Naive thymus-derived CD4-positive, alpha-beta T cell (primary cell): Measurements from ENCODE around the gene MED12L. TPM values are rescaled to one million over a fixed set of nuclear protein-coding genes. Genes with fewer than 3 reads are reported as not detected.

Experiments used
- ATAC-seq: fragments of 150-1000 bp; cut with Tn5 transposase; 2 replicates; pipeline ENCODE4 v1.10.0; 2021; ENCODE audit warnings: mild to moderate bottlenecking, moderate library complexity
- CTCF ChIA-PET: fragments of 350-600 bp; sonication (Branson Sonifier 250); formaldehyde crosslinking; loops from one replicate; lab custom pipeline; 2021; ENCODE audit warnings: antibody characterized with exemption; lab: Charles Lee
- POLR2A ChIA-PET: fragments of 350-600 bp; sonication (Branson Sonifier 250); formaldehyde crosslinking; loops from one replicate; lab custom pipeline; 2021; ENCODE audit warnings: antibody characterized with exemption, inconsistent platforms; lab: Charles Lee
- DNase-seq, 9 donors: peaks; one replicate each; pipeline versions ENCODE4 v3.0.0 to v3.0.0-alpha.2; 2020 to 2022; ENCODE audit warnings: mixed read lengths in 1 of 9
- H3K27ac ChIP-seq: one replicate; pipeline ENCODE4 v1.7.0; 2013; ENCODE audit warnings: mild to moderate bottlenecking, low read depth, low read length, moderate library complexity
- H3K27me3 ChIP-seq, 2 donors: one replicate each; pipeline ENCODE4 v1.7.0; 2013; ENCODE audit warnings: low read length in 2 of 2, mild to moderate bottlenecking in 2 of 2, moderate library complexity in 2 of 2; ENCODE audit not compliant: control insufficient read depth in 2 of 2, insufficient read depth in 2 of 2
- H3K36me3 ChIP-seq, 3 experiments: 1 replicate in 2 of 3; 2 replicates in 1 of 3; pipeline ENCODE4 v1.7.0; 2013; ENCODE audit warnings: low read length in 3 of 3, mild to moderate bottlenecking in 3 of 3, moderate library complexity in 1 of 3; ENCODE audit not compliant: insufficient read depth in 3 of 3, control insufficient read depth in 2 of 3
- H3K4me1 ChIP-seq, 2 donors: one replicate each; pipeline ENCODE4 v1.7.0; 2013; ENCODE audit warnings: low read length in 2 of 2, mild to moderate bottlenecking in 2 of 2, moderate library complexity in 1 of 2; ENCODE audit not compliant: control insufficient read depth in 2 of 2, insufficient read depth in 2 of 2
- H3K4me3 ChIP-seq: 2 replicates; pipeline ENCODE4 v1.7.0; 2013; ENCODE audit warnings: mild to moderate bottlenecking, low read length
- H3K9me3 ChIP-seq, 3 experiments: 1 replicate in 2 of 3; 2 replicates in 1 of 3; pipeline ENCODE4 v1.7.0; 2013; ENCODE audit warnings: low read length in 3 of 3; ENCODE audit not compliant: control insufficient read depth in 2 of 3
- H3K27ac Mint-ChIP-seq, 9 donors: one replicate each; pipeline ENCODE4 v1.8.0; 2020 to 2022; ENCODE audit warnings: mixed read lengths in 9 of 9, mild to moderate bottlenecking in 8 of 9, moderate library complexity in 5 of 9, inconsistent platforms in 2 of 9
- H3K27me3 Mint-ChIP-seq, 5 donors: one replicate each; pipeline ENCODE4 v1.8.0; 2021 to 2022; ENCODE audit warnings: mixed read lengths in 5 of 5, mild to moderate bottlenecking in 1 of 5
- H3K36me3 Mint-ChIP-seq, 5 donors: one replicate each; pipeline ENCODE4 v1.8.0; 2020 to 2022; ENCODE audit warnings: mixed read lengths in 5 of 5, mild to moderate bottlenecking in 3 of 5, inconsistent platforms in 1 of 5
- H3K4me1 Mint-ChIP-seq, 7 donors: one replicate each; pipeline ENCODE4 v1.8.0; 2020 to 2022; ENCODE audit warnings: mixed read lengths in 7 of 7, mild to moderate bottlenecking in 3 of 7, inconsistent platforms in 1 of 7
- H3K4me3 Mint-ChIP-seq, 10 donors: one replicate each; pipeline ENCODE4 v1.8.0; 2020 to 2022; ENCODE audit warnings: mild to moderate bottlenecking in 10 of 10, mixed read lengths in 10 of 10, moderate library complexity in 6 of 10, inconsistent platforms in 2 of 10
- H3K9me3 Mint-ChIP-seq, 11 donors: one replicate each; pipeline ENCODE4 v1.8.0; 2020 to 2022; ENCODE audit warnings: mixed read lengths in 11 of 11, mild to moderate bottlenecking in 4 of 11, inconsistent platforms in 1 of 11, moderate library complexity in 1 of 11
- intact Hi-C, 2 donors: fragments of 100-400 bp; cut with micrococcal nuclease; formaldehyde crosslinking; loops; one replicate each; pipeline ENCODE4 v1.15.1; 2023
- polyA plus RNA-seq, 2 donors: library from polyadenylated mRNA; unstranded; fragments of 300-500 nt; fragmentation: Illumina TruSeq; gene quantifications; one replicate each; pipeline ENCODE4 v1.2.3, GENCODE V29; 2021
- total RNA-seq, 6 experiments: library from RNA in 5 of 6; stranded (reverse) in 5 of 6; gene quantifications; 1 replicate in 5 of 6; 2 replicates in 1 of 6; pipeline ENCODE4 v1.2.3 and lab custom pipeline; 2021 to 2026

Gene MED12L
- total and polyA plus RNA-seq, 7 experiments from 2014 or later = 0.32 to 4.9 (median 0.68) TPM; not detected in 2

DNA sequence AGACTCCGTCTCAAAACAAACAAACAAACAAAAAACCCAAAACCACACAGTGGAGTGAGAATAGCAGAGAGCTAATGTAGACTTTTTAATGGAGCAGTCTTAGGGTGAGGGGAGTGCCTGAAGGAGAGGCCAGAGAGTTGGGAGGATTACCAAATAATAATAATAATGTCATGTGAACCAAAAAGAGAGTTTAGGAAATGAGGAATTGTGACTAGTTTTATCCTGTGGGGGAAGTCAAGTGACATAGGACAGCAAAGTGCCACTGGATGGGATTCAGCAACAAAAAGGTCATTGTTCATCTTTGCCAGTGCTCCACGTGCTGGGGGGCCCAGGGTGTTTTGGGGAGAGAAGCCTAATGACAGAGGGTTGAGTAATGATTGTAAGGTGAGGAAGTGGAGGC lies 218.3 kb downstream of the MED12L start:
- ATAC-seq (no peak), DNase-seq (no peak)
- H3K27me3 ChIP-seq = peaks cover 0 to 2% of the 10 kb centered on the region in 2 donors
- ChIA-PET CTCF (no interaction called here), POLR2A (no interaction called here)
- H3K27ac ChIP-seq = no peak overlapping the region
- H3K4me1 Mint-ChIP-seq = peaks cover 0 to 24% (median 5%) of the 10 kb centered on the region in 7 donors
- H3K4me3 Mint-ChIP-seq = no peak overlapping the region
- no peaks in the 10 kb centered on the region for H3K9me3 Mint-ChIP-seq
- H3K36me3 Mint-ChIP-seq = peaks cover 0 to 2% (median 0%) of the 10 kb centered on the region in 5 donors
- intact Hi-C loops = no loop called here
- H3K27ac Mint-ChIP-seq = no peak overlapping the region
- H3K4me1 ChIP-seq = peaks cover 0 to 11% of the 10 kb centered on the region in 2 donors
- H3K36me3 ChIP-seq = no peaks in the 10 kb centered on the region
- no peak overlapping the region for H3K4me3 ChIP-seq
- no peaks in the 10 kb centered on the region for H3K9me3 ChIP-seq
- peaks cover 0 to 20% (median 14%) of the 10 kb centered on the region in 5 donors for H3K27me3 Mint-ChIP-seq

DNA sequence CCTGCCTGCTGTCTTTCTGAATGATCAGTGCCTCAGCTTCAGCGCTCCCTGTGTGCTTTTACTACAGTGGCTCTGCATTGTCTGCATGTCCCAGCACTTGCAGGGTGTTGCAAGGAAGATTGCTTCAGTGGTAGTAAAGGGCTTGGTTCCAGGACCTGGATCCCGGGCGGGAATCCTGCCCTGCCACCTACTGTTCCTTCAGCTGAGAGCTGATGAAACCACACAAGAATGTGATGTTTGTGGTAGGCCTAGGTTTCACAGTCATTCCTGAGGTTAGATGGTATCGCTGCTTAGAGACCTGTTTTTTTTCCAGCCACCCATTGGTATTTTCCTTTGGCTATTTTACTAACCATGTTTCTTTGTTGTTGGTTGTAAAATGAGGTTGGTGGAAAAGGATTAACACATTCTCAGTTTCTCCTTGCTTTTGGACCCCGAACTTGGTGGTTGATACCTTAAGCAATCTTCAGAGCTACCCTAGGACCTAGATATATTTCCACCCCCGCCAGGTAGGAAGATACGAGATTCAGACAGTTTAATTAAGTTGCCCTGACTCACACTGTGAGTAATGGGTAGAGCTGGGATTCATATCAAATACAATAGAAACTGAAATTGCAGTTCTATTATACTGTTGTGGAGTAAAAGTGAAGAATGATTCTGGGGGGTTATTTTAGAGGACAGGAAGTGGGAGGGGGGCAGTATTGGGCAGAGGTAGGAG lies 219.8 kb downstream of the MED12L start:
- intact Hi-C loops = no loop called here
- ATAC-seq (peak; percentile 40), DNase-seq (peak in 1 of 9 donors; percentile 49)
- Histone ChIP-seq H3K4me1 (peaks cover 0 to 11% of the 10 kb centered on the region in 2 donors), H3K27ac (no peak overlapping the region), H3K4me3 (no peak overlapping the region), H3K36me3 (no peaks in the 10 kb centered on the region), H3K9me3 (no peaks in the 10 kb centered on the region), H3K27me3 (peaks cover 0 to 2% of the 10 kb centered on the region in 2 donors)
- peaks cover 0 to 24% (median 5%) of the 10 kb centered on the region in 7 donors for H3K4me1 Mint-ChIP-seq
- no peaks in the 10 kb centered on the region for H3K9me3 Mint-ChIP-seq
- H3K36me3 Mint-ChIP-seq = peaks cover 0 to 2% (median 0%) of the 10 kb centered on the region in 5 donors
- peak overlapping the region in 1 of 9 donors; percentile 18 for H3K27ac Mint-ChIP-seq
- H3K4me3 Mint-ChIP-seq = no peak overlapping the region
- POLR2A ChIA-PET = no interaction called here
- H3K27me3 Mint-ChIP-seq = peaks cover 0 to 18% (median 10%) of the 10 kb centered on the region in 5 donors
- CTCF ChIA-PET = interaction anchor here (0.9 kb wide), 1 partner anchor 8 kb away, joined by 3 read pairs; no protein-coding TSS in a partner anchor

DNA sequence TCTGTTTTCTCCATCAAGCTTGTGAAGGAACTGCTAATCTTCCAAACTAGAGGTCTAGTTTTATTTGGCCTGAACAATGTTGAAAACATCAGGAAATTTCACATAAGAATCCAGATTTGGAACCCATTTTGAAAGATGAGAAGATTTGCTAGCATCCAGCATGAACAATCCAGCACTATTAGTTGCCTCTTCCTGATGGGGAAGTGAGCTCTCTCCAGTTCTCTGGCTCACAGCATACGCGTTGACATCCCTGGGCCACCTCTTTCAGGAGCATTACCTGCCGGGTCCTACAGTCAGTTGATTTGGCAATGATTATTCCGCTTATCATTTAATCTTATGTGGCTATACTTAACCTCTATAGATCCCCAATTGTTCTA lies 220.3 kb downstream of the MED12L start:
- Histone ChIP-seq H3K9me3 (no peaks in the 10 kb centered on the region), H3K27ac (no peak overlapping the region), H3K4me1 (peaks cover 0 to 11% of the 10 kb centered on the region in 2 donors), H3K27me3 (peaks cover 0 to 2% of the 10 kb centered on the region in 2 donors), H3K4me3 (no peak overlapping the region), H3K36me3 (no peaks in the 10 kb centered on the region)
- peaks cover 0 to 22% (median 5%) of the 10 kb centered on the region in 7 donors for H3K4me1 Mint-ChIP-seq
- intact Hi-C loops = no loop called here
- no peak for ATAC-seq
- peaks cover 0 to 2% (median 0%) of the 10 kb centered on the region in 5 donors for H3K36me3 Mint-ChIP-seq
- H3K27ac Mint-ChIP-seq = no peak overlapping the region
- CTCF ChIA-PET = no interaction called here
- DNase-seq = no peak
- POLR2A ChIA-PET = no interaction called here
- H3K9me3 Mint-ChIP-seq = no peaks in the 10 kb centered on the region
- H3K27me3 Mint-ChIP-seq = peaks cover 0 to 17% (median 10%) of the 10 kb centered on the region in 5 donors
- H3K4me3 Mint-ChIP-seq = no peak overlapping the region

- Histone ChIP-seq H3K9me3 (no peaks in the 10 kb centered on the region), H3K4me1 (peaks cover 0 to 11% of the 10 kb centered on the region in 2 donors), H3K27ac (no peak overlapping the region), H3K36me3 (no peaks in the 10 kb centered on the region), H3K4me3 (no peak overlapping the region), H3K27me3 (peaks cover 0 to 2% of the 10 kb centered on the region in 2 donors)
- Mint-ChIP-seq H3K4me1 (peaks cover 0 to 19% (median 5%) of the 10 kb centered on the region in 7 donors), H3K27me3 (peaks cover 0 to 17% (median 10%) of the 10 kb centered on the region in 5 donors), H3K36me3 (peaks cover 0 to 2% (median 0%) of the 10 kb centered on the region in 5 donors), H3K9me3 (no peaks in the 10 kb centered on the region), H3K27ac (no peak overlapping the region), H3K4me3 (no peak overlapping the region)
- CTCF ChIA-PET = no interaction called here
- DNase-seq = no peak
- POLR2A ChIA-PET = no interaction called here
- no peak for ATAC-seq
- intact Hi-C loops = no loop called here
These were observed 220.8 kb downstream of the MED12L start for GRCh38 chr3:151306168-151306810.

DNA sequence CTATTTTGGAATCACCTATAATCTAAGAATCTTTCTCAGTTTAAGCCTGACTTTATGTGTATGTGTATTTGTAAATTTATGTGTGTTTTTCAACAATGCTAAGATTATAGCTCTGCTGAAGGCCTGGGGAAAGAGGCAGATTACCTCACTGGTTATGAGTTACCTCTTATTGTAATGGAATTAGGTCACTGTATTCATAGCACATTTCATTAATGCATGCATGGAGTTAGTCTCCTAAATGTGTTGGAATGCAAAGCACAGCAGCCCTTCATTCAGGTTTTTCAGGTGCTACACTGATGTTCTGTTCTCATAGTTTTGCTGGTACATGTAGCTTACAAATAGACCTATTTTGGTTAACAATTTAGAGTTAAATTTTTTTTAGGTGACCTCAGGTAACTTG lies 221.7 kb downstream of the MED12L start:
- Histone ChIP-seq H3K27ac (no peak overlapping the region), H3K4me3 (no peak overlapping the region), H3K36me3 (no peaks in the 10 kb centered on the region), H3K9me3 (no peaks in the 10 kb centered on the region), H3K27me3 (no peaks in the 10 kb centered on the region), H3K4me1 (peaks cover 0 to 11% of the 10 kb centered on the region in 2 donors)
- intact Hi-C loops = no loop called here
- ChIA-PET POLR2A (interaction anchor here (0.8 to 1.6 kb wide), 2 partner anchors 28 to 139 kb away, joined by 3 to 4 read pairs; no protein-coding TSS in a partner anchor), CTCF (no interaction called here)
- Mint-ChIP-seq H3K4me1 (peaks cover 0 to 14% (median 5%) of the 10 kb centered on the region in 7 donors), H3K27ac (no peak overlapping the region), H3K9me3 (no peaks in the 10 kb centered on the region), H3K36me3 (peaks cover 0 to 2% (median 0%) of the 10 kb centered on the region in 5 donors), H3K4me3 (no peak overlapping the region), H3K27me3 (peaks cover 0 to 17% (median 10%) of the 10 kb centered on the region in 5 donors)
- DNase-seq (no peak), ATAC-seq (no peak)

DNA sequence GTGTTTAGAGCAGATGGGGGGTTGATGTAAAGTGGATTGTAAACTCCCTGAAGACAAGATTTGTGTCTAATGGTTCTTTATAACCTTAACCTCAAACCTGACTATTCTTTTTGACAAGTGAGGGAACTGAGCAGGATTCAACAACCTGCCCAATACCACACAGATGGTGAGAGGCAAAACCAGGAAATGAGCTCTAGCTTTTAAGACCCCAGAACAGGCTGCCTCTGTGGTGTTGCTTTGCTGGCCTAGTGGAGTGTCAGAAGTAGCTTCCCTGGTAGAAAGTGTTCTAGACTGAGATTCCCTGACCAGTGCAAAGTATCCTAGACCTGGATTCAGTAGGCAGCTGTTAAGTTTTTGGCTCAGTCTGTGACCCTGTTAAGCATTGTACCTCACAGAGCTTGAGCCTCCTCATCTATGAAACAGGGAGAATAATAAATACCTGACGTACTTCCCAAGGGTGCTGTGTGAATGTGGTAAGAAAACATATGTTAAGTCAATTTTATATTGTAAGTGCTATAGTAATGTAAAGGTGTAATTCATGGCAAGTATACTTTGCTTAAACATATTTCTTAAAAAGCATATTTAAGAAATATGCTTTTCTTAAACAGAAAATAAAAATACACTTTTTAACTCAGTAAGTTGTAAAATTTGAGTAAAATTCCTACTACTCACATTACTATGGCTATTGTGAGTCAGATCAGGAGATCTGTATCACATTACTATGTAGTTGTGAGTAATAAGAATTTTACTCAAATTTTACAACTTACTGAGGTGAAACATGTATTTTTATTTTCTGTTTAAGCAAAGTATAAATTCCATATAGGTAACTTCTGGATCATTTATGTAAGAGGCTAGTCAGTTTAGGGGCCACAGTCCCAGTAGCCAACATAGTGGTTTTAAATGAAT lies 222.4 kb downstream of the MED12L start:
- no peaks in the 10 kb centered on the region for H3K9me3 Mint-ChIP-seq
- no peak overlapping the region for H3K4me3 ChIP-seq
- CTCF ChIA-PET = interaction anchor here (0.6 to 0.7 kb wide), 2 partner anchors 11 kb away, joined by 3 read pairs; no protein-coding TSS in a partner anchor
- no peaks in the 10 kb centered on the region for H3K36me3 ChIP-seq
- ATAC-seq (no peak), DNase-seq (no peak)
- H3K27me3 Mint-ChIP-seq = peaks cover 0 to 14% (median 6%) of the 10 kb centered on the region in 5 donors
- intact Hi-C loops = no loop called here
- no peak overlapping the region for H3K4me3 Mint-ChIP-seq
- POLR2A ChIA-PET = interaction anchor here (0.8 to 1.6 kb wide), 2 partner anchors 29 to 139 kb away, joined by 3 to 4 read pairs; no protein-coding TSS in a partner anchor
- H3K36me3 Mint-ChIP-seq = peaks cover 0 to 2% (median 0%) of the 10 kb centered on the region in 5 donors
- no peak overlapping the region for H3K27ac ChIP-seq
- no peaks in the 10 kb centered on the region for H3K9me3 ChIP-seq
- peaks cover 0 to 11% of the 10 kb centered on the region in 2 donors for H3K4me1 ChIP-seq
- H3K27ac Mint-ChIP-seq = no peak overlapping the region
- H3K4me1 Mint-ChIP-seq = peaks cover 0 to 14% (median 5%) of the 10 kb centered on the region in 7 donors
- no peaks in the 10 kb centered on the region for H3K27me3 ChIP-seq
